A673 (cell line): ENCODE data around the gene WFIKKN1. TPM values are rescaled to one million over a fixed set of nuclear protein-coding genes. Genes with fewer than 3 reads are reported as not detected.

ENCODE experiments used
- BruUV-seq: library from RNA; stranded (reverse); fragments of 400-500 nt; replicated peaks from 2 replicates; lab custom pipeline; 2021; lab: Mats Ljungman, UMichigan
- CTCF ChIA-PET: fragments of 300-600 bp; sonication (Branson Sonifier 250); formaldehyde crosslinking; loops from one replicate; lab custom pipeline; 2022; ENCODE audit warnings: antibody characterized with exemption; lab: Charles Lee
- POLR2A ChIA-PET: fragments of 300-600 bp; sonication (Branson Sonifier 250); formaldehyde crosslinking; loops from one replicate; lab custom pipeline; 2022; ENCODE audit warnings: antibody characterized with exemption; ENCODE audit not compliant: low non-redundant PET; lab: Charles Lee
- DNase-seq: peaks from one replicate; pipeline ENCODE4 v3.0.0-alpha.2; 2015; ENCODE audit warnings: low spot score
- H3K27ac ChIP-seq: fragments of 200-600 bp; sonication (generic); 2 replicates; pipeline ENCODE4 v1.5.1; 2016; ENCODE audit warnings: mixed run types, low read depth, mild to moderate bottlenecking, mixed read lengths, antibody characterized with exemption, low read length; ENCODE audit not compliant: poor library complexity, severe bottlenecking
- H3K27me3 ChIP-seq: fragments of 200-600 bp; sonication (generic); replicated peaks from 2 replicates; pipeline ENCODE4 v1.6.1; 2017; ENCODE audit warnings: mixed run types, low read depth, mild to moderate bottlenecking, mixed read lengths, antibody characterized with exemption, low read length; ENCODE audit not compliant: insufficient read depth, poor library complexity
- H3K36me3 ChIP-seq: fragments of 200-600 bp; sonication (generic); 2 replicates; pipeline ENCODE4 v1.6.1; 2016; ENCODE audit warnings: mixed run types, mild to moderate bottlenecking, mixed read lengths, antibody characterized with exemption, low read length; ENCODE audit not compliant: insufficient read depth, poor library complexity, severe bottlenecking
- H3K4me1 ChIP-seq: fragments of 200-600 bp; sonication (generic); 2 replicates; pipeline ENCODE4 v1.6.1; 2017; ENCODE audit warnings: mixed run types, mild to moderate bottlenecking, mixed read lengths, antibody characterized with exemption, low read length; ENCODE audit not compliant: insufficient read depth, poor library complexity, severe bottlenecking
- H3K4me3 ChIP-seq: fragments of 200-600 bp; sonication (generic); 2 replicates; pipeline ENCODE4 v1.5.1; 2016; ENCODE audit warnings: low read depth, mixed run types, mild to moderate bottlenecking, mixed read lengths, low read length; ENCODE audit not compliant: poor library complexity, severe bottlenecking
- H3K9me3 ChIP-seq: fragments of 200-600 bp; sonication (generic); 2 replicates; pipeline ENCODE4 v1.6.1; 2016; ENCODE audit warnings: mixed run types, low read depth, mild to moderate bottlenecking, mixed read lengths, antibody characterized with exemption, low read length; ENCODE audit not compliant: poor library complexity, severe bottlenecking
- CTCF ChIP-seq: fragments of 300-800, 200-600 bp; sonication (generic); conservative IDR thresholded peaks from 2 replicates; pipeline ENCODE4 v1.5.1; 2017; ENCODE audit warnings: low read depth, mild to moderate bottlenecking, antibody characterized with exemption, low read length, moderate library complexity, mixed read lengths
- EZH2 ChIP-seq: fragments of 200-600 bp; sonication (generic); IDR thresholded peaks from 2 replicates; pipeline ENCODE4 v1.6.1; 2017; ENCODE audit warnings: borderline replicate concordance, low read depth, mild to moderate bottlenecking, mixed read lengths, antibody characterized with exemption, low read length; ENCODE audit not compliant: poor library complexity, severe bottlenecking
- intact Hi-C: fragments of 100-400 bp; cut with micrococcal nuclease; formaldehyde crosslinking; loops from one replicate; pipeline ENCODE4 v1.10.0; 2022; ENCODE audit not compliant: unreplicated experiment
- total RNA-seq: library from RNA; stranded (reverse); gene quantifications from 2 replicates; pipeline ENCODE4 v1.2.3, GENCODE V29; 2021

Gene WFIKKN1
- total RNA-seq, 1 experiment from 2014 or later = 1.7 TPM

- Histone ChIP-seq H3K27ac (no peak overlapping the region), H3K27me3 (no peaks in the 10 kb centered on the region), H3K36me3 (peaks cover 5% of the 10 kb centered on the region), H3K4me1 (no peaks in the 10 kb centered on the region), H3K4me3 (no peak overlapping the region), H3K9me3 (no peaks in the 10 kb centered on the region)
- CTCF ChIA-PET = interaction anchor here (0.7 kb wide), 1 partner anchor 17 kb away, joined by 3 read pairs; no protein-coding TSS in a partner anchor
- intact Hi-C loops = no loop called here
- DNase-seq = no peak
- no peak for TF ChIP-seq EZH2
- no peak for TF ChIP-seq CTCF
- POLR2A ChIA-PET = interaction anchor here (0.8 kb wide), 1 partner anchor 235 kb away, joined by 3 read pairs; no protein-coding TSS in a partner anchor
- no TSS peak for BruUV-seq
Measured at GRCh38 chr16:598823-599739, 31.7 kb upstream of the WFIKKN1 start.

GRCh38 chr16:600781-601180 is 30.0 kb upstream of the WFIKKN1 start:
- ChIA-PET POLR2A (interaction anchor here (0.7 kb wide), 1 partner anchor 1425 kb away, joined by 4 read pairs; no protein-coding TSS in a partner anchor), CTCF (no interaction called here)
- Histone ChIP-seq H3K9me3 (no peaks in the 10 kb centered on the region), H3K4me1 (no peaks in the 10 kb centered on the region), H3K27ac (no peak overlapping the region), H3K27me3 (no peaks in the 10 kb centered on the region), H3K4me3 (no peak overlapping the region), H3K36me3 (peaks cover 4% of the 10 kb centered on the region)
- no peak for TF ChIP-seq EZH2
- TF ChIP-seq CTCF = peak; percentile 41
- no peak for DNase-seq
- BruUV-seq = no TSS peak
- intact Hi-C loops = no loop called here

- intact Hi-C loops = no loop called here
- Histone ChIP-seq H3K27ac (no peak overlapping the region), H3K27me3 (no peaks in the 10 kb centered on the region), H3K4me1 (no peaks in the 10 kb centered on the region), H3K36me3 (no peaks in the 10 kb centered on the region), H3K4me3 (no peak overlapping the region), H3K9me3 (no peaks in the 10 kb centered on the region)
- BruUV-seq = no TSS peak
- CTCF ChIA-PET = no interaction called here
- no peak for DNase-seq
- POLR2A ChIA-PET = no interaction called here
- TF ChIP-seq CTCF = no peak
Measured at GRCh38 chr16:603933-604332, 26.9 kb upstream of the WFIKKN1 start.
